Caco-2 (cell line): ENCODE results near the gene ZNHIT2. TPM values are rescaled to one million over a fixed set of nuclear protein-coding genes. Genes with fewer than 3 reads are reported as not detected.
A peak's percentile ranks its signal among the peaks of the same experiment; 100 is the strongest.

Experiments used
- BruUV-seq: library from RNA; stranded (reverse); fragments of 400-500 nt; replicated peaks from 2 replicates; lab custom pipeline; 2021; lab: Mats Ljungman, UMichigan
- CTCF ChIA-PET: fragments of 300-600 bp; sonication (Branson Sonifier 250); formaldehyde crosslinking; loops from one replicate; lab custom pipeline; 2022; ENCODE audit warnings: antibody characterized with exemption; lab: Charles Lee
- POLR2A ChIA-PET: fragments of 300-600 bp; sonication (Branson Sonifier 250); formaldehyde crosslinking; loops from one replicate; lab custom pipeline; 2022; ENCODE audit warnings: antibody characterized with exemption; lab: Charles Lee
- DNase-seq, 2 experiments: peaks; one replicate each; pipeline versions ENCODE4 v3.0.0 to v3.0.0-alpha.2; 2020 to 2022
- H3K27me3 ChIP-seq: replicated peaks from 2 replicates; pipeline ENCODE4 v1.6.0; 2011; ENCODE audit warnings: low read length; ENCODE audit not compliant: control insufficient read depth, insufficient read depth
- H3K36me3 ChIP-seq: 2 replicates; pipeline ENCODE4 v1.5.1; 2011; ENCODE audit warnings: low read length; ENCODE audit not compliant: control insufficient read depth, insufficient read depth
- H3K4me1 ChIP-seq: fragments of 250-450 bp; sonication (Bioruptor Pico); 2 replicates; pipeline ENCODE4 v1.5.1; 2020; ENCODE audit warnings: mild to moderate bottlenecking
- H3K4me3 ChIP-seq: 2 replicates; pipeline ENCODE4 v1.5.1; 2011; ENCODE audit warnings: low read depth, mild to moderate bottlenecking, control low read depth, low read length
- H3K9me3 ChIP-seq: fragments of 250-450 bp; sonication (Bioruptor Pico); 2 replicates; pipeline ENCODE4 v1.5.1; 2020; ENCODE audit warnings: mild to moderate bottlenecking, moderate library complexity
- H3K27ac Mint-ChIP-seq: one replicate; pipeline ENCODE4 v1.8.0; 2022; ENCODE audit warnings: mixed read lengths; ENCODE audit not compliant: unreplicated experiment
- H3K27me3 Mint-ChIP-seq: one replicate; pipeline ENCODE4 v1.8.0; 2022; ENCODE audit warnings: mixed read lengths; ENCODE audit not compliant: insufficient read depth, unreplicated experiment
- H3K36me3 Mint-ChIP-seq: one replicate; pipeline ENCODE4 v1.8.0; 2022; ENCODE audit warnings: mild to moderate bottlenecking, mixed read lengths; ENCODE audit not compliant: insufficient read depth, unreplicated experiment
- H3K4me1 Mint-ChIP-seq: one replicate; pipeline ENCODE4 v1.8.0; 2022; ENCODE audit warnings: low read depth, mixed read lengths; ENCODE audit not compliant: unreplicated experiment
- H3K4me3 Mint-ChIP-seq: one replicate; pipeline ENCODE4 v1.8.0; 2022; ENCODE audit warnings: mild to moderate bottlenecking, moderate library complexity, mixed read lengths; ENCODE audit not compliant: unreplicated experiment
- H3K9me3 Mint-ChIP-seq: one replicate; pipeline ENCODE4 v1.8.0; 2022; ENCODE audit warnings: mixed read lengths; ENCODE audit not compliant: unreplicated experiment
- intact Hi-C: fragments of 100-400 bp; cut with micrococcal nuclease; formaldehyde crosslinking; loops from one replicate; pipeline ENCODE4 v1.10.0; 2022; ENCODE audit not compliant: unreplicated experiment
- total RNA-seq: library from RNA; stranded (reverse); gene quantifications from 2 replicates; pipeline ENCODE4 v1.2.3, GENCODE V29; 2022
- TF ChIP-seq, protein P1 (sequence below), 2 experiments: fragments of 200-600 bp in 1 of 2; IDR thresholded peaks; 1 replicate in 1 of 2; 2 replicates in 1 of 2; pipeline versions ENCODE4 v1.5.1 to v1.8.0; 2011 to 2022; ENCODE audit warnings: antibody characterized with exemption in 1 of 2, control low read depth in 1 of 2, inconsistent platforms in 1 of 2, low read depth in 1 of 2, low read length in 1 of 2, mild to moderate bottlenecking in 1 of 2, moderate library complexity in 1 of 2; ENCODE audit not compliant: insufficient read depth in 1 of 2, severe bottlenecking in 1 of 2, unreplicated experiment in 1 of 2

Gene ZNHIT2
- total RNA-seq, 1 experiment from 2014 or later: 14.7 TPM

DNA sequence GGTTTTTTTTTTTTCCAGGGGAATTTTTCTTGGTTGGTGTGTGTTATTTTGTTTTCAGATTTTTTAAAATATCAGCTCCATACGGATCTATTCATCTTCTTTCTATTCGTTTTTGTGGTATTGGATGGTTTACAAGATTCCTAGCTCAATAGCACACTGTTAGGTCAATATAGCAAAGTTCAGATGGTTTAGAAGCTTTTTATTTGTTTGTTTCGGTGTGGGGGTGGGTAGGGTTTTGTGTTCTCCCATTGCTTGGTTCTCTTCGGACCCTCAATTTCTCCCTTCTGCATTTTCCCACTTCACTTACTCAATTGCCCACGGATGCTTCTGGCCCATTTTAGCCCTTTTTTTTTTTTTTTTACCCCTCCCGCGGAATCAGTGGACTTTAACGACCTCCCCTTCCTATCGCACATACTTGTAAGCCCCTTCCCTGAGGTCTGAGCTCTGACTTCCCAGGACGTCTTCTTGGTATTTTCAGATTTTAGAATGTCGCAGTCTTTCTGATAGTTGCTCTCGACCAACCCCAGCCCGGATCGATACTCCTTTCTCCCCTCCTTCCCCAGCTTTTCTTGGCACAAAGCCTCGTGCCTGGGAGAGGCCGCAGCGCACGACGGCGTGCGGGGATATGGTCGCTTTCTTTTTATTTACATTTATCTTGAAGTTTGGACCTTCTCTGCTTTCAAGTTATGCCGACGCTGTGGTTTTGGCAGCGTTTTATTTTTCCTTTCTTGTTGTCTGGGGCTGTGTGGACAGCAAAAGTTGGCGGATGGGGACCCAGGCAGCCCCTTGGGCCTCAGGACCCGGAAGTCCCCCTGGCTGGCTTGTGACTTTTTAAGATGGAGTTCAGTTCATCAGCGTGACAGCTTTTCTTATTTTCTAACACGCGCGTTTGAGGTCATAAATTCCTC, 48.2 kb upstream of the ZNHIT2 start:
- H3K4me1 Mint-ChIP-seq: peaks cover 8% of the 10 kb centered on the region
- intact Hi-C loops: no loop called here
- peak in 1 of 2 experiments; percentile 56 for DNase-seq
- Histone ChIP-seq H3K27me3 (no peaks in the 10 kb centered on the region), H3K9me3 (no peaks in the 10 kb centered on the region), H3K36me3 (no peaks in the 10 kb centered on the region), H3K4me3 (peak overlapping the region; percentile 30), H3K4me1 (no peaks in the 10 kb centered on the region)
- H3K27ac Mint-ChIP-seq: peak overlapping the region; percentile 79
- no peaks in the 10 kb centered on the region for H3K27me3 Mint-ChIP-seq
- ChIA-PET POLR2A (interaction anchor here (0.6 to 1.8 kb wide), 5 partner anchors 9 to 564 kb away, joined by 3 to 7 read pairs (median 3); partner anchors contain the start of genes FAU, MRPL49 and TM7SF2), CTCF (interaction anchor here (0.6 to 1.1 kb wide), 7 partner anchors 13 to 1951 kb away, joined by 3 to 9 read pairs (median 4); partner anchors contain the start of genes CAPN1, FAU and MRPL49)
- TF ChIP-seq, protein P1, sequence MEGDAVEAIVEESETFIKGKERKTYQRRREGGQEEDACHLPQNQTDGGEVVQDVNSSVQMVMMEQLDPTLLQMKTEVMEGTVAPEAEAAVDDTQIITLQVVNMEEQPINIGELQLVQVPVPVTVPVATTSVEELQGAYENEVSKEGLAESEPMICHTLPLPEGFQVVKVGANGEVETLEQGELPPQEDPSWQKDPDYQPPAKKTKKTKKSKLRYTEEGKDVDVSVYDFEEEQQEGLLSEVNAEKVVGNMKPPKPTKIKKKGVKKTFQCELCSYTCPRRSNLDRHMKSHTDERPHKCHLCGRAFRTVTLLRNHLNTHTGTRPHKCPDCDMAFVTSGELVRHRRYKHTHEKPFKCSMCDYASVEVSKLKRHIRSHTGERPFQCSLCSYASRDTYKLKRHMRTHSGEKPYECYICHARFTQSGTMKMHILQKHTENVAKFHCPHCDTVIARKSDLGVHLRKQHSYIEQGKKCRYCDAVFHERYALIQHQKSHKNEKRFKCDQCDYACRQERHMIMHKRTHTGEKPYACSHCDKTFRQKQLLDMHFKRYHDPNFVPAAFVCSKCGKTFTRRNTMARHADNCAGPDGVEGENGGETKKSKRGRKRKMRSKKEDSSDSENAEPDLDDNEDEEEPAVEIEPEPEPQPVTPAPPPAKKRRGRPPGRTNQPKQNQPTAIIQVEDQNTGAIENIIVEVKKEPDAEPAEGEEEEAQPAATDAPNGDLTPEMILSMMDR (IDR thresholded peaks at IDR 0.05; ENCODE audit: insufficient read depth in 1 of 2, low read depth in 1 of 2, low read length in 1 of 2, severe bottlenecking in 1 of 2, unreplicated experiment in 1 of 2): no peak
- no peaks in the 10 kb centered on the region for H3K9me3 Mint-ChIP-seq
- H3K36me3 Mint-ChIP-seq: peaks cover 10% of the 10 kb centered on the region
- BruUV-seq: no TSS peak
- H3K4me3 Mint-ChIP-seq: peak overlapping the region; percentile 68

DNA sequence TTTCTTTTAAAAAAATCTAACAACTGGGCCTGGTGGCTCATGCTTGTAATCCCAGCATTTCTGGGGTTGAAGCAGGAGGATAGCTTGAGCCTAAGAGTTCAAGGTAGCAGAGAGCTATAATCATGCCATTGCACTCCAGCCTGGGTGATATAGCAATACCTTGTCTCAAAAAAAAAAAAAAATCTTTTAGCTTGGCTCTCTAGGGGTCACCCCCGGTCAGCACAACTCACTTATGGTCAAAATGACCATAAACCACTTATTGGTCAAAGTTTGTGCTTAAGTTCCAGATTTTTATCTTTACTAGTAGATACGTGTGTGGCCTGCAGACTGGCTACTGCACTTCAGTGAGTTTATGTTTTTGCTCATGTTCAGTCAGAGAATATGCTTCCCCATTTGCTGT, 46.2 kb upstream of the ZNHIT2 start:
- Mint-ChIP-seq H3K9me3 (no peaks in the 10 kb centered on the region), H3K27ac (no peak overlapping the region), H3K36me3 (peaks cover 10% of the 10 kb centered on the region), H3K4me3 (no peak overlapping the region), H3K4me1 (peaks cover 8% of the 10 kb centered on the region), H3K27me3 (no peaks in the 10 kb centered on the region)
- TF ChIP-seq, protein P1 (IDR thresholded peaks at IDR 0.05; ENCODE audit: insufficient read depth in 1 of 2, low read depth in 1 of 2, low read length in 1 of 2, severe bottlenecking in 1 of 2, unreplicated experiment in 1 of 2): no peak
- Histone ChIP-seq H3K9me3 (no peaks in the 10 kb centered on the region), H3K4me3 (no peak overlapping the region), H3K27me3 (no peaks in the 10 kb centered on the region), H3K36me3 (no peaks in the 10 kb centered on the region), H3K4me1 (no peaks in the 10 kb centered on the region)
- POLR2A ChIA-PET: interaction anchor here (0.7 kb wide), 1 partner anchor 42 kb away, joined by 4 read pairs; the partner anchor contains the start of genes FAU and MRPL49
- intact Hi-C loops: loop anchor here (1.0 kb wide), 1 partner anchor 41 kb away; the partner anchor contains the start of genes FAU and MRPL49
- no TSS peak for BruUV-seq
- DNase-seq: no peak
- CTCF ChIA-PET: interaction anchor here (0.6 to 1.2 kb wide), 2 partner anchors 17 to 62 kb away, joined by 3 read pairs; no protein-coding TSS in a partner anchor

DNA sequence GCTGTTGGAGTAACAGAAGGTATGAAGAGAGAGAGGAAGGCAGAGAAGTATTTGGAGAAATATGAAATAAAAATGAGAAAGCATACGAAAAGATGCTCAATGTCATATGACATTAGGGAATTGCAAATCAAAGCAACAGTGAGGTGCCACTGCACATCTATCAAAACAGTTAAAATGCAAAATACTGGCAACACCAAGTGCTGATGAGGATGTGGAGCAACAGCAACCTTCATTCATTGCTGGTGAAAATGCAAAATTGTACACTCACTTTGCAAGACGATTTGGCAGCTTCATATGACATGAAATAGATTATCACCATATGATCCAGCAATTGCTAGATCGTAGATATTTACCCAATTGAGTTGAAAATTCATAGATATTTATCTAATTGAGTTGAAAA, 43.1 kb upstream of the ZNHIT2 start:
- Mint-ChIP-seq H3K4me1 (peaks cover 4% of the 10 kb centered on the region), H3K27me3 (no peaks in the 10 kb centered on the region), H3K27ac (no peak overlapping the region), H3K4me3 (no peak overlapping the region), H3K36me3 (peaks cover 4% of the 10 kb centered on the region), H3K9me3 (no peaks in the 10 kb centered on the region)
- no peaks in the 10 kb centered on the region for H3K27me3 ChIP-seq
- H3K36me3 ChIP-seq: no peaks in the 10 kb centered on the region
- no peak overlapping the region for H3K4me3 ChIP-seq
- H3K9me3 ChIP-seq: no peaks in the 10 kb centered on the region
- no peak for DNase-seq
- BruUV-seq: no TSS peak
- no peaks in the 10 kb centered on the region for H3K4me1 ChIP-seq
- POLR2A ChIA-PET: no interaction called here
- TF ChIP-seq, protein P1 (IDR thresholded peaks at IDR 0.05; ENCODE audit: insufficient read depth in 1 of 2, low read depth in 1 of 2, low read length in 1 of 2, severe bottlenecking in 1 of 2, unreplicated experiment in 1 of 2): no peak
- intact Hi-C loops: no loop called here
- CTCF ChIA-PET: no interaction called here
